Mesendoderm (in vitro differentiated cells): Measurements from ENCODE around the gene ENAH.

Source experiments
- DNase-seq: peaks from one replicate; pipeline ENCODE4 v3.0.0; 2013
- H2AK5ac ChIP-seq: 2 replicates; pipeline ENCODE4 v1.6.1; 2013; ENCODE audit warnings: low read length, inconsistent platforms
- H2BK120ac ChIP-seq: 2 replicates; pipeline ENCODE4 v1.6.1; 2013; ENCODE audit warnings: low read depth, mild to moderate bottlenecking, low read length, moderate library complexity, mixed read lengths
- H2BK15ac ChIP-seq: replicated peaks from 2 replicates; pipeline ENCODE4 v1.6.1; 2013; ENCODE audit warnings: low read depth, mild to moderate bottlenecking, moderate library complexity
- H2BK5ac ChIP-seq: 2 replicates; pipeline ENCODE4 v1.6.1; 2013; ENCODE audit warnings: low read length, inconsistent platforms
- H3K18ac ChIP-seq: 2 replicates; pipeline ENCODE4 v1.6.1; 2013; ENCODE audit warnings: mild to moderate bottlenecking, low read length, mixed read lengths
- H3K23ac ChIP-seq: one replicate; pipeline ENCODE4 v1.6.1; 2013; ENCODE audit warnings: low read length
- H3K27ac ChIP-seq: 2 replicates; pipeline ENCODE4 v1.5.1; 2013; ENCODE audit warnings: low read depth, mild to moderate bottlenecking, inconsistent platforms, low read length, moderate library complexity
- H3K27me3 ChIP-seq: 2 replicates; pipeline ENCODE4 v1.6.1; 2013; ENCODE audit warnings: low read length, control low read depth, mild to moderate bottlenecking, inconsistent platforms; ENCODE audit not compliant: insufficient read depth, poor library complexity
- H3K36me3 ChIP-seq: 2 replicates; pipeline ENCODE4 v1.6.1; 2013; ENCODE audit warnings: low read length, inconsistent platforms; ENCODE audit not compliant: control insufficient read depth, insufficient read depth
- H3K4ac ChIP-seq: one replicate; pipeline ENCODE4 v1.6.1; 2013; ENCODE audit warnings: low read depth, mild to moderate bottlenecking, low read length, moderate library complexity
- H3K4me1 ChIP-seq: 2 replicates; pipeline ENCODE4 v1.6.1; 2013; ENCODE audit warnings: low read depth, low read length, inconsistent platforms; ENCODE audit not compliant: control insufficient read depth
- H3K4me2 ChIP-seq: 2 replicates; pipeline ENCODE4 v1.6.1; 2013; ENCODE audit warnings: low read length
- H3K4me3 ChIP-seq: 2 replicates; pipeline ENCODE4 v1.5.1; 2013; ENCODE audit warnings: mild to moderate bottlenecking, low read length
- H3K56ac ChIP-seq: one replicate; pipeline ENCODE4 v1.6.1; 2013; ENCODE audit warnings: low read length
- H3K79me1 ChIP-seq: 2 replicates; pipeline ENCODE4 v1.6.1; 2013; ENCODE audit warnings: low read length, inconsistent platforms
- H3K79me2 ChIP-seq: 2 replicates; pipeline ENCODE4 v1.6.1; 2013; ENCODE audit warnings: mild to moderate bottlenecking, low read length; ENCODE audit not compliant: control insufficient read depth, insufficient read depth
- H3K9ac ChIP-seq: 2 replicates; pipeline ENCODE4 v1.6.1; 2013; ENCODE audit warnings: low read length, inconsistent platforms
- H4K5ac ChIP-seq: one replicate; pipeline ENCODE4 v1.6.1; 2013; ENCODE audit warnings: low read length
- H4K8ac ChIP-seq: one replicate; pipeline ENCODE4 v1.6.1; 2013; ENCODE audit warnings: low read depth, mild to moderate bottlenecking, control low read depth, low read length, moderate library complexity
- WGBS: extraction: QIAGEN DNeasy Blood & Tissue Kit; methylation state at CpG from one replicate; pipeline ENCODE4 v1.1.7; 2013; ENCODE audit warnings: low lambda C conversion rate, missing lambda C conversion rate; ENCODE audit not compliant: insufficient coverage; ENCODE audit errors: extremely low coverage; 5-methylcytosine and 5-hydroxymethylcytosine counted together

Gene ENAH

DNA sequence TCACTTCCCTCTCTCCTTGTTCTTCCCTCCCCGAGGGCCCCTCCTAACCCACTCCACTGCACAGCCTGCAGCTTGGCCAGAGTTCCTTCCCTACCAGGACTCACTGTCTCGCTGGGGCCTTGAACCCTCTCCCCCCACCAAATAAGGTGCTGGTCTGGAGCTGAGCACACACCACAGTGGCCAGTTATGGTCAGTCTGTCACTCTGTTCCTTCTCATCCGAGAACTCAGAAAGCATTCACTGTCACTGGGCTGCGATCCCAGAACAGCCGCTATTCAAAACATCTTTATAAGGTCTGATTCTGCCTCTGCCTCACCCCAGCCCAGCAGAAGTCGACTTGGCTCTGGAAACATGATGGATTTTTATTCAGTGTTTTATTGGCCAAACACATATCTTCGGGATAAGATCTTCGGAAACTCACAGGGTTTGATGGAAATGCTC, 205.3 kb downstream of the ENAH start:
- H2AK5ac ChIP-seq: no peak overlapping the region
- H3K23ac ChIP-seq: no peak overlapping the region

DNA sequence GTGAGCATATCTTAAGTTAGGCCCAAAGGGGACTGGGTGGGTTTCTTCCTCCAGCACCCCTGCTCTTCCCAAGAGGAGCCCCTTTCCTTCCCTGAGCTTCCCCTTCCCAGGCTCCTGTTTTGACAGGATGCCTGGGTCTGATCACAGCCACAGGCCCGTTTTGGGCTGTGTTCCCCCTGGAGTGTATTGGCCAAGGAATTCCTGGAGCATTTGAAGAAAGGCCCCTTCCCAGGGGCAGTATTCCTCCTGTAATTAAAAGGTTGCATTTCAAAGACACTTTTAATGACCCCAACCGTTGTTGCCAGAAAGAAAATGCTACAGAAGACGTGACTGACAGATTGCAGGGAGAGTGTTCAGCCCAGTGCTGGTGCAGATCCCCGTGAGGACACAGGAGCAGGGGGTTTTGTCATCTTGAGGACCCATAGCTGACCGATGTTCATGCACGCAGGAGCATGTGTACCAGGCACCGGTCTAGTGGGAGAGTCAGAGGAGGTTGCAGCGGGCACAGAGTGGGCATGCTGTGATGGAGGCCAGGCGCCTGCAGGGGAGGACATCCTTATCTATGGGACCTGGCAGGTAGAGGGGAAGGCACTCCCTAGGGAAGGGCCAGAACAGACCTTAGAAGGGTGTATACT, 205.8 kb downstream of the ENAH start:
- H4K5ac ChIP-seq: no peak overlapping the region
- no peak overlapping the region for H3K27ac ChIP-seq
- no peak overlapping the region for H3K18ac ChIP-seq
- peak overlapping the region; percentile 21 for H3K9ac ChIP-seq
- H3K56ac ChIP-seq: no peak overlapping the region
- H3K4ac ChIP-seq: no peak overlapping the region
- no peaks in the 10 kb centered on the region for H3K79me1 ChIP-seq
- no peak overlapping the region for H3K4me3 ChIP-seq
- no peaks in the 10 kb centered on the region for H3K27me3 ChIP-seq
- no peak overlapping the region for H3K4me2 ChIP-seq
- H3K79me2 ChIP-seq: no peaks in the 10 kb centered on the region
- H2AK5ac ChIP-seq: no peak overlapping the region
- peaks cover 12% of the 10 kb centered on the region for H3K4me1 ChIP-seq
- no CpG with 5 or more reads among the region's 9 CpGs for WGBS
- no peaks in the 10 kb centered on the region for H3K36me3 ChIP-seq
- H2BK15ac ChIP-seq: no peak overlapping the region
- H4K8ac ChIP-seq: no peak overlapping the region
- H2BK5ac ChIP-seq: no peak overlapping the region
- no peak overlapping the region for H3K23ac ChIP-seq
- DNase-seq: no peak
- H2BK120ac ChIP-seq: no peak overlapping the region

More for the DNA sequence above, 205.3 kb downstream of the ENAH start:
- H3K18ac ChIP-seq: no peak overlapping the region
- H2BK5ac ChIP-seq: no peak overlapping the region
- H3K27ac ChIP-seq: no peak overlapping the region
- no CpG with 5 or more reads among the region's 8 CpGs for WGBS
- DNase-seq: no peak
- H3K79me2 ChIP-seq: no peaks in the 10 kb centered on the region
- H3K4ac ChIP-seq: no peak overlapping the region
- H2BK15ac ChIP-seq: no peak overlapping the region
- H3K56ac ChIP-seq: peak overlapping the region; percentile 30
- H3K4me2 ChIP-seq: no peak overlapping the region
- H4K5ac ChIP-seq: no peak overlapping the region
- no peak overlapping the region for H4K8ac ChIP-seq
- no peak overlapping the region for H2BK120ac ChIP-seq
- no peaks in the 10 kb centered on the region for H3K36me3 ChIP-seq
- peaks cover 12% of the 10 kb centered on the region for H3K4me1 ChIP-seq
- no peaks in the 10 kb centered on the region for H3K27me3 ChIP-seq
- H3K9ac ChIP-seq: no peak overlapping the region
- no peak overlapping the region for H3K4me3 ChIP-seq
- H3K79me1 ChIP-seq: no peaks in the 10 kb centered on the region

DNA sequence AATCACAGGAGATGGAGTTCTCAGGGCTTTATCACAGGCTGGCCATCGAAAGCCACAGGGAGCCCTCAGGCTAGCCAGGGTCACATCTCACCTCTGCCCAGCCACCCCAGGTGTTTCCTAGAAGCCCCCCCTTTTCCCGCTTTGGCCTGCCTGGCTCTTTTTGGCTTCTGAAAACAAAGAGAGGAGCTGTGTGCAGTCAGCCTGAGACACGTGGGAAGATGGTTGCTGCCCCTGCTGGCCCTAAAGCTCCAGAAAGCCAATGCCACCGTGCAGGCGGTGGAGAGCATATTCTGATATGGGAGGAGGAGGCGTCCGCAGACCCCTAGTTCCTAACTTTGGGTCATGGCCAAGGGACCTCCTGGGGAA, 206.3 kb downstream of the ENAH start:
- DNase-seq: no peak
- H2BK120ac ChIP-seq: no peak overlapping the region
- H3K56ac ChIP-seq: no peak overlapping the region
- no peaks in the 10 kb centered on the region for H3K36me3 ChIP-seq
- H3K18ac ChIP-seq: no peak overlapping the region
- peaks cover 12% of the 10 kb centered on the region for H3K4me1 ChIP-seq
- H3K4me3 ChIP-seq: no peak overlapping the region
- no peak overlapping the region for H4K5ac ChIP-seq
- no peak overlapping the region for H3K4ac ChIP-seq
- no peak overlapping the region for H2AK5ac ChIP-seq
- H2BK5ac ChIP-seq: no peak overlapping the region
- H3K79me2 ChIP-seq: no peaks in the 10 kb centered on the region
- H3K27me3 ChIP-seq: no peaks in the 10 kb centered on the region
- H3K27ac ChIP-seq: no peak overlapping the region
- H3K4me2 ChIP-seq: no peak overlapping the region
- no CpG with 5 or more reads among the region's 7 CpGs for WGBS
- no peak overlapping the region for H3K23ac ChIP-seq
- H3K79me1 ChIP-seq: no peaks in the 10 kb centered on the region
- H4K8ac ChIP-seq: no peak overlapping the region
- no peak overlapping the region for H2BK15ac ChIP-seq
- peak overlapping the region; percentile 21 for H3K9ac ChIP-seq

DNA sequence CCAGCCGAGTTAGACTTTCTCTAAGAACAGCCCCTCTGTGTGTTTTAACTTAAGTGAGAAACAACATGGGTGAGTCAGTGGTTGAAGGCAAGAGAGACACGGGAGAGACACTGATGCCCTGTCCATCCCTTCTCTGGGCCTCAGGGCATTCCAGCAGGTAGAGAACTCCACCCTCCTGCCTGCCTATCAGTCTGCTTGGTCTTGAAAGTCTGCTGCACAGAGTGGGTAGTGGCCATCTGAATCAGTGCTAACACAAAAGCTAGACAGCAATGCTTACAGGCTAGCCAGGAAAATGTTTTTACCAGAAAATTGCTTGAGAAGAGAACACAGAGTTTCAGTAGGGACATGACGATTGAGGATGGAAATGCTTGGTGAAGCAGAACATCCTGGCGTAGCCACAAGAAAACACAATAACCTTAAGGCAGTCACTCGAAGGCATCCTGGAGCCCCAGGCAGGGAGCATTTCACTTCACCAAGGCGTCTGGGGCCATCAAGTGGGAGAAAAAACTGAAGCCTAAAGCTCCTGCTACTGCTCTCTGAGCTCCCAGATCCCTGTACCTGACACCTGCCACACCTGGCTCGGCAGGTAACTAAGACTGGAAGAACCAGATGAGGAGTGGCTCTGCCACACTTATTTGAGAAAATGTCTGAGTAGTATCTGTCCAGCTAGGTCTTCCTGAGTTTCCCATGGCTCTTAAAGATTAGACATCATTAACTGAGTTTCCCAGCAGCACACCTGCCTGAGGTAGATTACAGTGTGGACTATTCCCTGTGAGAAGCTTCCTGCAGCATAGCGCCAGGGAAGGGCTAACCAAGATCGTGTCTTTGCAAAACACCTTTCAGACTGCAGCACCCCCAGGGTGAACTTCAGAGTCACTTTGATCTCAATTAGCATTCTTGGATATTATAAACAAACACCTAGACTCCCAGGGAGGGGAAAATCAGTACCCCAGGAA, 207.0 kb downstream of the ENAH start:
- Histone ChIP-seq H3K79me1 (no peaks in the 10 kb centered on the region), H3K18ac (no peak overlapping the region), H2AK5ac (peak overlapping the region; percentile 45), H3K36me3 (no peaks in the 10 kb centered on the region), H3K23ac (no peak overlapping the region), H3K4me1 (peaks cover 12% of the 10 kb centered on the region), H3K4me3 (no peak overlapping the region), H3K56ac (peak overlapping the region; percentile 1), H2BK5ac (no peak overlapping the region), H2BK15ac (no peak overlapping the region), H3K4ac (no peak overlapping the region), H3K27me3 (no peaks in the 10 kb centered on the region), H3K9ac (no peak overlapping the region), H4K8ac (no peak overlapping the region), H3K79me2 (no peaks in the 10 kb centered on the region), H3K4me2 (no peak overlapping the region), H4K5ac (no peak overlapping the region), H2BK120ac (no peak overlapping the region), H3K27ac (no peak overlapping the region)
- no peak for DNase-seq
- no CpG with 5 or more reads among the region's 9 CpGs for WGBS

DNA sequence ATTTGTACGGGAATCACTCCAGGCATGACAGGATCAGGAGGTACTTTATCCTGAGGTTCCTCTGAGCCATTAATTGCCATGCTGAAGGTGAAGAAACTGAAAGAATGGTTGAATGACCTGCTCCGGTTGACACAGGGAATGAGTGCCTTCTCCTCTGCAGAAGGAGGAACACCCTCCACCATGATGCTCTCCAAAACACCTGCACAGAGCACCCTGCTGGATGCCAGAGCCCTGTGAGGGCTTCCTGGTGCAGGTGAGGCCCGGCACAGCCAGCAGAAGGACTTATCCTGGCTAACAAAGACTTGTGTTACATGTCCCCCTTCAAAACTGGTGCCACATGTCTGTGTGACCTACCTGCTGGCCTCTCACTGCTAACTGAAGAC, 210.8 kb downstream of the ENAH start:
- H2BK120ac ChIP-seq: no peak overlapping the region
- no peak overlapping the region for H3K27ac ChIP-seq
- H3K56ac ChIP-seq: no peak overlapping the region
- no peak overlapping the region for H2AK5ac ChIP-seq
- H3K79me1 ChIP-seq: no peaks in the 10 kb centered on the region
- peaks cover 9% of the 10 kb centered on the region for H3K4me1 ChIP-seq
- DNase-seq: no peak
- H2BK5ac ChIP-seq: no peak overlapping the region
- H3K4me2 ChIP-seq: no peak overlapping the region
- H4K8ac ChIP-seq: no peak overlapping the region
- H3K9ac ChIP-seq: no peak overlapping the region
- H3K18ac ChIP-seq: no peak overlapping the region
- no CpG with 5 or more reads among the region's 3 CpGs for WGBS
- no peak overlapping the region for H4K5ac ChIP-seq
- H3K27me3 ChIP-seq: no peaks in the 10 kb centered on the region
- no peaks in the 10 kb centered on the region for H3K79me2 ChIP-seq
- no peak overlapping the region for H3K4ac ChIP-seq
- no peak overlapping the region for H3K23ac ChIP-seq
- H3K4me3 ChIP-seq: no peak overlapping the region
- H2BK15ac ChIP-seq: no peak overlapping the region
- H3K36me3 ChIP-seq: no peaks in the 10 kb centered on the region
